ENCODE results near the gene FNBP1L.
"Not testable (repeated sequence)": the region's sequence is repeated elsewhere in the genome, so short reads cannot be mapped to it uniquely, and the experiment has no call there.

Gene FNBP1L

GRCh38 chr1:93446837-93447451, 974 bp upstream of the FNBP1L start:
- DNase-seq: peak in 1 of 2 experiments; percentile 14

- DNase-seq: no peak
These were observed 519 bp downstream of the FNBP1L start for GRCh38 chr1:93448292-93448982.

- no peak for DNase-seq
These were observed 1.3 kb downstream of the FNBP1L start for GRCh38 chr1:93448983-93449804.

- no peak for DNase-seq
These were observed 2.4 kb downstream of the FNBP1L start for GRCh38 chr1:93450321-93450720.

- no peak for DNase-seq
These were observed 6.0 kb downstream of the FNBP1L start for GRCh38 chr1:93453911-93454310.

- no peak for DNase-seq
These were observed 11.2 kb downstream of the FNBP1L start for GRCh38 chr1:93459126-93459525.

- no peak for DNase-seq
These were observed 13.3 kb downstream of the FNBP1L start for GRCh38 chr1:93461236-93461635.

DNA sequence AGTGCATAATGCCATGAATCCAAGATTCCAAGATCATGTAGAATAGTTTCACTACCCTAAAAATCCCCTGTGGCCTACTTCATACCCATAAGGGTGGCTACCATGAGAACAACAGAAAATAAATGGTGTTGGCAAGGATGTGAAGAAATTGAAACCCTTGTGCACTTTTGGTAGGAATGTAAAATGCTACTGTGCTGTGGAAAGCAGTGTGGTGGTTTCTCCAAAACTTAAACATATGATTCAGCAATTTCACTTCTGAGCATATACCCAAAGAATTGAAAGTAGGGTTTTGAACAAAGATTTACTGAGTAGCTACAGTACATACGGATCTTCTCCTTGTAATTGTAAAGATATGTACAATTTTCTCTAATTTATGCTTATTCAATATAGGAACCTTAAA, 16.0 kb downstream of the FNBP1L start:
- DNase-seq: no peak

- not testable (repeated sequence) for DNase-seq
These were observed 17.6 kb downstream of the FNBP1L start for GRCh38 chr1:93465371-93466082.

DNA sequence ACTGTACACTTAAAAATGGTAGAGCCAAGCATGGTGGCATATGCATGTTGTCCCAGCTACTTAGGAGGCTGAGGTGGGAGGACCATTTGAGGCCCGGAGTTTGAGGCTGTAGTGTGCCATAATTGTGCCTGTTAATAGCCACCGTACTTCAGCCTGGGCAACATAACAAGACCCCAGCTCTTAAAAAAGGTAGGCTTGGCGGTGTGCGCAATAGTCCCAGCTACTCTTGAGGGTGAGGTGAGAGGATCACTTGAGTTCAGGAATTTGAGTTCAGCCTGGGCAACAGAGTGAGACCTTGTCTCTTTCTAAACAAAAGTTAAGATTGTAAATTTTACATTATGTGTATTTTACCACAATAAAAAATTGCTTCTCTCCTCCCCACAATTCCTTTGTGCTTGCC, 19.7 kb downstream of the FNBP1L start:
- DNase-seq: no peak

DNA sequence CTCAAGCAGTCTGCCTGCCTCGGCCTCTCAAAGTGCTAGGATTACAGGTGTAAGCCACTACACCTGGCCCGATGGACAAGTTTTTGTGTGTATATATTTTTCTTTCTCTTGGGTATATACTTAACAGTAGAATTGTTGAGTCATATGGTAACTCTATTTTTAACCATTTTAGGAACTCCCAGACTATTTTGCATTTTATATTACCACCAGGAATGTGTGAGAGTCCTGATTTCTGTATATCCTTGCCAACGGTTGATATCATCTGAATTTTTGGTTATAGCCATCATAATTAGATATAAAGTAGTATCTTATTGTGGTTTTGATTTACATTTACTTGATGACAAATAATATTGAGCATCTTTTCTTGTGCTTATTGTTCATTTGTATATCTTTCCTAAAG, 20.7 kb downstream of the FNBP1L start:
- DNase-seq: no peak

DNA sequence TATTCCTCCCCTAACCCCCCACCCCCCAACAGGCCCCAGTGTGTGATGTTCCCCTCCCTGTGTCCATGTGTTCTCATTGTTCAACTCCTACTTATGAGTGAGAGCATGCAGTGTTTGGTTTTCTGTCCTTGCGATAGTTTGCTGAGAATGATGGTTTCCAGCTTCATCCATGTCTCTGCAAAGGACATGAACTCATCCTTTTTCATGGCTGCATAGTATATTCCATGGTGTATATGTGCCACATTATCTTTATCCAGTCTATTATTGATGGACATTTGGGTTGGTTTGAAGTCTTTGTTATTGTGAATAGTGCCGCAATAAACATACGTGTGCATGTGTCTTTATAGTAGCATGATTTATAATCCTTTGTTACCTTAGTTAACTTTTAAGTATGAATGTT, 21.3 kb downstream of the FNBP1L start:
- DNase-seq: not testable (repeated sequence)

DNA sequence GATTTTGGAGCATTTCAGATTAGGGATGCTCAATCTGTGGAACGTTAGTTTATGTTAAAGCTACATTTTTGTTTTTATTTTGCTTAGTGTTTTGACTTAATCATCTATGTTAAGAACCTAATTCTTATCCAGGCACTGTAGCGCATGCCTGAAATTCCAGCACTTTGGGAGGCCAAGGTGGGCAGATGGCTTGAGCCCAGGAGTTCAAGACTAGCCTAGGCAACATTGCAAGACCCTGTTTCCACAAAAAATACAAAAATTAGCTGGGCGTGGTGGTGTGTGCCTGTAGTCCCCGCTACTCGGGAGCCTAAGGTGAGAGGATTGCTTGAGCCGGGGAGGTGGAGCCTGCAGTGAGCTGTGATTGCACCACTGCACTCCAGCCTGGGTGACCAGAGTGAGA, 23.4 kb downstream of the FNBP1L start:
- no peak for DNase-seq

DNA sequence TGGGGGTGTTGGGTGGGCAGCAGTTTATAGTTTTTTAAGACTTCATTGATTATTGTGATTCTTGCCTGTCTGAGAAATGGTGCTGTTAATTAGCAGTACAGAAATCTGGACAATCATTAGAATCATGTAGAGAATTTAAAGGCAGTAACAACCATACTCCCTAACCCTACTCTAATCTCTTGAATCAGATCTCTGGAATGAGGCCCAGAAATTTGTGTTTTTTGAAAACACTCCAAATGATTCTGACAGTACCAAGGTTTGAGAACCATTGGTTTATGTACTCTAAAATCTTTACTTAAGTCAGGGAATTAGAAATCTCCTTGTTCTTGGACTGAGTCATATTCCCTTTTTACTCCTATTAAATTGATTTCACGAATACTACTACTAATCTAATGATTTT, 24.0 kb downstream of the FNBP1L start:
- DNase-seq: no peak

GRCh38 chr1:93474321-93474720, 26.4 kb downstream of the FNBP1L start:
- no peak for DNase-seq

- no peak for DNase-seq
These were observed 27.8 kb downstream of the FNBP1L start for GRCh38 chr1:93475681-93476080.

DNA sequence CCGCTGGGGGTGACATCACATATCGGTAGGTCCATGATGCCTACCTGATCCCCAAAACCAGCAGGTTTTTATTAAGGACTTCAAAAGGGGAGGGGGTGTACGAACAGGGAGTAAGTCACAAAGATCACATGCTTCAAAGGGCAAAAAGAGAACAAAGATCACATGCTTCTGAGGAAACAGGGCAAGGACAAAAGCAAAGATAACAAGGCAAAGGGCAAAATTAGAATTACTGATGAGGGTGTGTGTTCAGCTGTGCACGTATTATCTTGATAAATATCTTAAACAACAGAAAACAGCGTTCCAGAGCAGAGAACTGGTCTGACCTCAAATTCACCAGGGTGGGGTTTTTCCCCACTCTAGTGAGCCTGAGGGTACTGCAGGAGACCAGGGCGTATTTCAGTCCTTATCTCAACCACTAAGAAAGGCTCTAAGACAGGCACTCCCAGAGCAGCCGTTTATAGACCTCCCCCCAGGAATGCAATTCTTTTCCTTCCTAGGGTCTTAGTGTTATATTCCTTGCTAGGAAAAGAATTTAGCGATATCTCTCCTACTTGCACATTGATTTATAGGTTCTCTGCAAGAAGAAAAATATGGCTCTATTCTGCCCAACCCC, 31.3 kb downstream of the FNBP1L start:
- DNase-seq: not testable (repeated sequence)

DNA sequence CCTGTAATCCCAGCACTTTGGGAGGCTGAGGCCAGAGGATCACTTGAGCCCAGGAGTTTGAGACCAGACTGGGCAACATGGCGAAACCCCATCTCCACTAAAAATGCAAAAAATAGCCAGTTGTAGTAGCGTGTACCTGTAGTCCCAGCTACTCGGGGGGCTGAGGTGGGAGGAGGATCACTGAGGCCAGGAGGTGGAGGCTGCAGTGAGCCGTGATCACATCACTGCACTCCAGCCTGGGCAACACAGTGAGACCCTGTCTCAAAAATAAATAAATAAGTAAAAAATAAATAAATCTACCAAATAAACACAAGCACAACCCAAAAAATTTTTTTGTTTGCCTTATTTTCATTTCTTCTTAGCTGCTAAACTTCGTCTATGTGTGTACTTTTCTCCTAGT, 34.0 kb downstream of the FNBP1L start:
- DNase-seq: not testable (repeated sequence)

DNA sequence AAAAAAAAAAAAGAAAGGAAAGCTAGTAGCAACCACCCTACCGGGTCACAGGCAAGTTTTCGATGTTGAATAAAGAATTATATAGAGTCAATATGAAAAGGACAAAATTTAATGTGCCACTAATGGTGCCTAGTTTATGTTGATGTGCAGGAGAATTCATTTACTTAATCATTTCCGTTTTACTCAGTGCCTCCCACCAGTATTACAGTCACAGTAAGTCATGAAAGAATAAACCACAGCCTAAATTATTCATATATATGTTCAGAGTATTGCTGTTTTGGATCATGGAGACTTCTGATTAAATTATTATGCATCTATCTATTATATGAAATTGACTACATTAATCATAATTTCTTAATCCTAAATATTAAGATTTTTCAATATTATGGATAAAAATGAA, 35.3 kb downstream of the FNBP1L start:
- no peak for DNase-seq

GRCh38 chr1:93483606-93484005, 35.7 kb downstream of the FNBP1L start:
- DNase-seq: no peak

DNA sequence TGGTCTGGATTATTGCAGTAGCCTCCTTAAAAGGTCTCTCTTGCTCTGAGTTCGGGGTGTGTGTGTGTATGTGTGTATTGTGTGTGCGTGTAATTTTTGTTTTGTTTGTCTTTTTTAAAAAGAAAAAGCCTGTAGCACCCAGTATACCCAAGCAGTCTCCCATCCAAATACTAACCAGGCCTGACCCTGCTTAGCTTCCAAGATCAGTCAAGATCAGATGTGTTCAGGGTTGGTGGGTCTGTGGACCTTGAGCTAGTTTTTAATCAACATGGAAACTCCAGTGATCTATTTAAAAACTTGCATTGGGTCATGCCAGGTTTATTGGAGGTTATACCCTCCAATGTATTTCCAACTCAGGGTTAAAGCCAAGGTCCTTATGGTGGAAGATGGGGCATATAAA, 40.3 kb downstream of the FNBP1L start:
- no peak for DNase-seq

GRCh38 chr1:93489756-93490155, 41.8 kb downstream of the FNBP1L start:
- no peak for DNase-seq

- no peak for DNase-seq
These were observed 42.4 kb downstream of the FNBP1L start for GRCh38 chr1:93490357-93490756.

Data from stimulated activated CD4-positive, alpha-beta T cell treated with anti-CD3 and anti-CD28 coated beads, Interleukin-4, amount 100 ng/mL, for 4 hours (primary cell).